ENCODE data around the gene TLE1. TPM values are rescaled to one million over a fixed set of nuclear protein-coding genes. Genes with fewer than 3 reads are reported as not detected.

Gene TLE1
- total and polyA plus RNA-seq, 9 of the 15 experiments (the other 6 are each of a cell fraction or from before 2014, with no cell fraction given), result 0.11 TPM; not detected in 8

- ChIA-PET CTCF (ENCODE audit: low intra/inter-chr PET ratio) (no interaction called here), POLR2A (no interaction called here)
- H3K4me2 ChIP-seq (ENCODE audit: insufficient read depth, low read length), result no peak overlapping the region
- H3K4me3 ChIP-seq, result no peak overlapping the region
- no TSS peak for BruUV-seq (replicated peaks)
- FAIRE-seq, result no peak
- no peak overlapping the region for H2AFZ ChIP-seq (ENCODE audit: low read depth, low read length)
- no peaks in the 10 kb centered on the region for H3K79me2 ChIP-seq (ENCODE audit: control insufficient read depth, insufficient read depth, low read length)
- TF ChIP-seq UBTF (IDR thresholded peaks at IDR 0.05; ENCODE audit: borderline replicate concordance in 1 of 2, low read depth in 2 of 2, low read length in 2 of 2) (no peak), C11orf30 (IDR thresholded peaks at IDR 0.05; ENCODE audit: low read depth) (peak; percentile 33; the same call in 1 of the 2 replicates), NUFIP1 (IDR thresholded peaks at IDR 0.05; ENCODE audit: partially characterized antibody) (no peak), RNF2 (IDR thresholded peaks at IDR 0.05) (no peak), ZNF316 (IDR thresholded peaks at IDR 0.05) (peak; percentile 58), THRAP3 (IDR thresholded peaks at IDR 0.05; ENCODE audit: borderline replicate concordance) (no peak), HNRNPL (IDR thresholded peaks at IDR 0.05; ENCODE audit: low read depth, low read length) (no peak)
- 10% methylated on average over 2 of the region's 2 CpGs for WGBS (ENCODE audit: insufficient coverage, low coverage, missing lambda C conversion rate)
- in situ Hi-C loops (cut with MboI), result no loop called here
- no peaks in the 10 kb centered on the region for H3K9me3 ChIP-seq (replicated peaks; ENCODE audit: control insufficient read depth, insufficient read depth, low read depth, low read length)
- intact Hi-C loops (cut with micrococcal nuclease), result no loop called here
- H3K27me3 ChIP-seq (ENCODE audit: control insufficient read depth in 2 of 2, insufficient read depth in 2 of 2, low read length in 2 of 2), result no peaks in the 10 kb centered on the region
- no peaks in the 10 kb centered on the region for H3K4me1 ChIP-seq (replicated peaks in 1 of 2; ENCODE audit: control insufficient read depth in 2 of 2, insufficient read depth in 2 of 2, low read length in 2 of 2)
- H4K20me1 ChIP-seq (replicated peaks; ENCODE audit: control insufficient read depth, insufficient read depth, low read length), result no peaks in the 10 kb centered on the region
- H3K9ac ChIP-seq (ENCODE audit: insufficient read depth in 1 of 2, low read depth in 2 of 2, low read length in 2 of 2), result no peak overlapping the region
- no peaks in the 10 kb centered on the region for H3K36me3 ChIP-seq (ENCODE audit: control insufficient read depth, insufficient read depth, low read length)
- DNase-seq (ENCODE audit: extremely low read depth in 1 of 4, low spot score in 3 of 4), result no peak
- H3K27ac ChIP-seq (ENCODE audit: extremely low read depth, low read depth, low read length), result no peak overlapping the region
- H3K9me1 ChIP-seq (ENCODE audit: control insufficient read depth, insufficient read depth, low read length), result no peaks in the 10 kb centered on the region
- no peak for ATAC-seq
Observed at GRCh38 chr9:81556923-81557322, 132.4 kb downstream of the TLE1 start.
